B cell (primary cell): Measurements from ENCODE around the gene THBS2.

Experiments
- CTCF ChIP-seq: fragments of 200-600 bp; IDR thresholded peaks from one replicate; pipeline ENCODE4 v1.8.0; 2022; ENCODE audit warnings: antibody characterized with exemption, mild to moderate bottlenecking
- EZH2 ChIP-seq: IDR thresholded peaks from 2 replicates; pipeline ENCODE4 v1.6.1; 2012; ENCODE audit warnings: borderline replicate concordance, low read depth, mild to moderate bottlenecking, moderate library complexity, low read length; ENCODE audit not compliant: insufficient read depth, poor library complexity, severe bottlenecking

- TF ChIP-seq CTCF, result no peak
- TF ChIP-seq EZH2, result no peak
Observed at GRCh38 chr6:169237496-169238134, 16.0 kb downstream of the THBS2 start.
